H4 (cell line): Measurements from ENCODE around the gene DGCR2. TPM values are rescaled to one million over a fixed set of nuclear protein-coding genes. Genes with fewer than 3 reads are reported as not detected.
"Not testable (repeated sequence)": the region's sequence is repeated elsewhere in the genome, so short reads cannot be mapped to it uniquely, and the experiment has no call there.

Experiments used
- DNase-seq: peaks from one replicate; pipeline ENCODE4 v3.0.0-alpha.2; 2015; ENCODE audit warnings: low spot score
- total RNA-seq: library from RNA; depleted of rRNA; stranded (reverse); fragments of >200 nt; shearing (Covaris generic); gene quantifications from 2 replicates; pipeline ENCODE4 v1.2.3, GENCODE V29; 2014; rRNA removed

Gene DGCR2, protein sequence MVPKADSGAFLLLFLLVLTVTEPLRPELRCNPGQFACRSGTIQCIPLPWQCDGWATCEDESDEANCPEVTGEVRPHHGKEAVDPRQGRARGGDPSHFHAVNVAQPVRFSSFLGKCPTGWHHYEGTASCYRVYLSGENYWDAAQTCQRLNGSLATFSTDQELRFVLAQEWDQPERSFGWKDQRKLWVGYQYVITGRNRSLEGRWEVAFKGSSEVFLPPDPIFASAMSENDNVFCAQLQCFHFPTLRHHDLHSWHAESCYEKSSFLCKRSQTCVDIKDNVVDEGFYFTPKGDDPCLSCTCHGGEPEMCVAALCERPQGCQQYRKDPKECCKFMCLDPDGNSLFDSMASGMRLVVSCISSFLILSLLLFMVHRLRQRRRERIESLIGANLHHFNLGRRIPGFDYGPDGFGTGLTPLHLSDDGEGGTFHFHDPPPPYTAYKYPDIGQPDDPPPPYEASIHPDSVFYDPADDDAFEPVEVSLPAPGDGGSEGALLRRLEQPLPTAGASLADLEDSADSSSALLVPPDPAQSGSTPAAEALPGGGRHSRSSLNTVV
- total RNA-seq, result 19.1 TPM in 2 replicates

GRCh38 chr22:19122143-19122751 is at the start of gene DGCR2:
TSS of gene DGCR2 (minus strand) at chr22:19122412. CDS start at chr22:19122206, 206 bp downstream.
- peak; percentile 80 for DNase-seq

DNA sequence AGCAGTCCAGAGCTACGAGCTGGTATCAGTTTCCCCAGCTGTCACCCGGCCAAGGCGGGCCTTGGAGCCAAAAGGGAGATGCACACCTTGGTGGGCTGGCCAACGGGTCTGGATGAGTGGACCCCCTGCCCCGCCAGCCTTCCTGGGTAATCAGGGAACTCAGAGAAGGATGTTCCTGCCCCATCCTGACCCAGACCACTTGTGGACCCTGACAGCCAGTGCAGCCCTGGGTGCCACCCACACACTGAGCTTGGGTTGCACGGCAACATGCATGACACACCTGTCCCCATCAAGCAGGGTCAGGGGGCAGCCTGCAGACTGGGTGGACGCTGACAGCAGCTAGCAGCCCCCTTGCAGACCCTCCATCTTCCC is 47.7 kb upstream of the DGCR2 start:
- no peak for DNase-seq

DNA sequence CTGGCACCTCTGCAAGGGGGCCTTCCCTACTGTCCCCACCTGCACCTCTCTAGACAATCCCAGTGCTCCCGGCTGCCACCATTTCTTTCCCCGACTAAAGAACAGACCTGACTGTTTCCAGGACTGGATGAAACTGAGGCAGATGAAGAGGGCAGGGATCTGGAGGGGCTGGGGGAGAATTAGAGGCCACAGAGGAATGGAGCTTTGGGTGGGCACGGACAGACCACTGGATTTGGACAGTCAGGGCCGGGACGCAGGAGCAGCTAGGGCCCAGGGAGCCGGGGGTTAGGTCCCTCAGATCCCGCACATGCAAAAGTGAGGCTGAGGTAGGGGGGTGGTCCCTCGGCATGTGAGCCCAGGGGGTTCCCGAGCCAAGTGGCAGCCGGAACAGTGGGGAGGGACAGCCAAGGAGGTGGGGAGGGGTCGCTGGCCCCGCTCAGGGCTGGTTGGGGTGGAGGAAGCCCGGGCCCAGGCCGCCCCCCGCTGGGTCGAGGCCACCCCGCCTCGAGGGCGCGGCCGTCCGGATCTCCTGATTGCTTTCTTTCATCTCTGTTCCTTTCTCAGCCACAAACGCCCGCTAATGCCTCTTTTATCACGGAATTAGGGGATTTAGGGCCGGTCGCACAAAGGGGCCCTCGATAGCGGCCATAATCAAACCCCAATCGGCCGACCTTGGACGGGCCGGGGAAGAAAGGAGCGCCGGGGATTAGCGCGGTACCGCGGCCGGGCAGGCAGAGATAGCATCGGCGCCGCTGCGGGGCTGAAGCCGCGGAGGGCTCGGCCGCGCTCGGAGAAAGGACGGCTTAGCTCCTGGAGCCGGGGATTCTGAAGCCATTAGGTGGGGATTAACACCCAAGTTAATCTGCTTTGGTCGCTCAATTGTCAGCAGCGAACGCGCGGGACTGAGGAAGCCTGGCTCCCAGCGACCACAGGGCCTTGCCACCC is 47.1 kb upstream of the DGCR2 start:
- no peak for DNase-seq

DNA sequence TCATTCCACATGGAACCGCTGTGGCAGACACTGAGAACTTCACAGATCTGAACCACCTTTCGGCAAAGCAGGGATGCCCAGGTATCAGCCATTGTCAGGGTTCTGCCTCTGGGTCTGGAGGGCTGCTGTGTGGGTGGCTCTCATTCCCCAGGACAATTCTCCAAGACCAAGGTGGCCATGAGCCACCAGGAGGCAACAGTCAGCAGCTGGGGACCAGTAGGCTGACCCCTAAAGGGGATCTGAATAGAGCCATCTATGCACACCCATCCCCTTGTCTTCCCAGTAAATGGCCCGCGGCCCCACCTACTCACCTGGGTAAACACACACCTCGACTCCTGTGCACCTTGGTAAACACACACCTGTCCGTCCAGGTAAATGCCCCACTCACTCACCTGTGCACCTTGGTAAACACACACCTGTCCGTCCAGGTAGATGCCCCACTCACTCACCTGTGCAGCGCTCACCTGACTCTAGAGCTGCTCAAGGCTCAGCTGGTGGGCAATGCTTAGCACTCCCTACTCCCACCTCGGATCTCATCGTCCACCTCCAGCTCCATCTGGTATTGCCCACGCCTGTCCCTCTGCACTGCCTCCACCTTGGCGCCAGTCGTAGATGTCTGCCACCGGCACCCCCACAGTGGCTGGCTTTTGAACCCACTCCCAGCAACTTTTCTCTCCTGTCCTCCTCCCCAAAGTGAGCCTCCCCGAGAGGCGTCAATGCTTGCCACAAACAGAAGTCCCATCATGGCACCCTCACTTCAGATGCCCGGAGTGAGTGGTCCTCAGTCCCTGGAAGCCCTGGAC is 46.1 kb upstream of the DGCR2 start:
- DNase-seq, result no peak

DNA sequence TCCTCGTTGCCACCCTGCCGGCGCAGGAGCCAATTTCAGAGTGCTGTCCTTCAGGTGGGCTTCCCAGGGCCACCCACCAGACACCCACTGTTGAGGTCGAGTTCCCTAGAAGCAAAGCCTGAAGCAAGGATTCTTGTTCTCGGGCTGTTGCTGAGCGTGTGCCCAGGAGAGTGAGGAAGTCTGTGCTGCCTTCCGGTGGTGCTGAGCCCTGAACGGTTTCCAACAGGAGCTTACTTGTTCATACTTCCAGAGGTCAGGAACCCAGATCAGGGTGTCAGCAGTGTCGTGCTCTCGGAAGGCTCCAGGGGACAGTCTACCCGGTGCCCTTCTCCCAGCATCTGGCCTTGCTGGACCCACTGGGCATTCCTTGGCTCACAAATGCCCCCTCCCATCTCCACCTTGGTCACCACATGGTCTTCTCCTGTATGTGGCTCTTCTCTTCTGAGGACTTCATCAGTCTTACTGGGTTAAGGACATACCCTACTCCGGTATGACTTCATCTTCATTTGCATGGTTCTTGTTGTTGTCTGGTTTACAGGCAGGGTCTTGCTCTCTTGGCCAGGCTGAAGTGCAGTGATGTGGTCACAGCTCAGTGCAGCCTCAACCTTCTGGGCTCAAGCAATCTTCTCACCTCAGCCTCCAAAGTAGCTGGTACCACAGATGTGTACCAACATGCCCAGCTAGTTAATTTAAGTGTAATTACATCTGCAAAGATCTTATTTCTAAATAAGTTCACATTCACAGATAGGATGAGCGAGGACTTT is 45.1 kb upstream of the DGCR2 start:
- DNase-seq, result no peak

- DNase-seq, result no peak
Observed at GRCh38 chr22:19166421-19166820, 44.2 kb upstream of the DGCR2 start.

- no peak for DNase-seq
Observed at GRCh38 chr22:19164425-19164824, 42.2 kb upstream of the DGCR2 start.

DNA sequence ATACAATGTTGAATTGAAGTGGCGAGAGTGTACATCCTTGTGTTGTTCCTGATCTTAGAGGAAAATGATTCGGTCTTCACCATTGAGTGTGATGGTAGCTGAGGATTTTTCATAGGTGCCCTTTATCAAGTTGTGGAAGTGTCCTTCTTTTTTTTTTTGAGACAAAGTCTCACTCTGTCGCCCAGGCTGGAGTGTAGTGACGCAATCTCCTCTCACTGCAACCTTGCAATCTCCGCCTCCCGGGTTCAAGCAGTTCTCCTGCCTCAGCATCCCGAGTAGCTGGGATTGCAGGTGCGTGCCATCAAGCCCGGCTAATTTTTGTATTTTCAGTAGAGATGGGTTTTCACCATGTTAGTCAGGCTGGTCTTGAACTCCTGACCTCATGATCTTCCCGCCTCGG is 36.4 kb upstream of the DGCR2 start:
- DNase-seq, result not testable (repeated sequence)

- not testable (repeated sequence) for DNase-seq
Observed at GRCh38 chr22:19156109-19156508, 33.9 kb upstream of the DGCR2 start.

GRCh38 chr22:19152942-19153883 is 31.0 kb upstream of the DGCR2 start:
- DNase-seq, result no peak

GRCh38 chr22:19151329-19152191 is 29.3 kb upstream of the DGCR2 start:
- no peak for DNase-seq

DNA sequence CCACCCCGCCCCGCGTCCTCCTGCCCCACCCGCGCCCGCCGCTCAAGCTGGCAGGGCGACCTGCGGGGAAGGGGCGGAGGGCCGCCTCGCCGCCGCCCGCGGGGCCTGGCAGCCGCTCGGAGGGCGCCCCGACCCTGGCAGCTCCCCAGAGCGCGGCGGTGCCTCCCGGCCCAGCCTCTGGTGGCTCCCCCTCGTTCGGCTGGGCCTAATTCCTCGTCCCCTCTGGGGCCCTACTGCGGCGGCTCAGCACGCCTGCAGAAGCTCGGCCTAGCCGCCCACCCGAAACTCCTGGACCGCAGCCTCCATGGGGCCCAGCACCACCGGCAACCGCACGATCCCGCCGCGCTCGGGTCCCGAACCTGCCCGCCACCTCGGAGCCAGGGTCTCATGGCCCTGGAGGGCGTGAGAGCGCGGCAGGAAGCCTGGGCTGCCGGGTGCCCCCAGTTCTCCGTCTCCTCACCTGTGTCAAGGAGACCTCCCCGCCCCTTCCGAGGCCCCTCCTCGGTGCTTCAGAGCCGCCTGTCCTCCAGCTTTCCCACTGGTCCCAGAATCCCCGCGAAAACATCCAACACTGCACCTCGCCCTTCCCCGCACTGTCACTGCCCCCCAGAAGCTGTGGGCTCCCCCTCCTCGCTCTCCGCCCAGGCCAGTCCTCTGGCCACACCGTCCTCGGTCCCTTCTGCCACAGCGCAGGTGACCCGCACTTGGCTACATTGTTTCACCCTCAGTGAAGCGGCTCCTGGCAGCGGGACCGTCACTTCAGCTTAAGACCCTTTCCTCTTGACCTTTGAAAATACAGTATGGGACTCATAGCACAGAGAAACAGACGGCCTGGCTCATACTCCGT is 28.5 kb upstream of the DGCR2 start:
- DNase-seq, result no peak

DNA sequence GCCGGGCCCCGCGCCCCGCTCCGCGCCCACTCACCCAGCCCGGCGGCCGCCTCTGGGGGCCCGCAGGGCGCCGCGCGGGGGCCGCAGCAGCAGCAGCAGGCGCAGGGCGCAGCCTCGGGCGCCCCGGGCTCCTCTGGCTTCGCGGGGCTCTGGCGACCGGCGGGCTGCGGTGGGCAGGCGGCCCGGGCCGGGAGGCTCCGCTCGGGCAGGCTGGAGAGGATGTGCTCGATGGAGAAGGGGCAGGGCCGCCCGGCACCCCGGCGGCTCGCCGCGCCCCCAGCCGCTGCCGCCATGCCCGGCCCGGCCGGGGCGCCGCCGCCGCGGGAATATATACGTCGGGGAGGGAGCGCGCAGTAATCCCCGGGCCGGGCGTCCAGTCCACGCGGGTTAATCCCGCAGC is 27.8 kb upstream of the DGCR2 start, which contains the start of gene GSC2:
GSC2 (minus strand) TSS at position 302 of the 400 bp plus-strand sequence; CDS start at position 293, 9 bp downstream.
- DNase-seq, result no peak

DNA sequence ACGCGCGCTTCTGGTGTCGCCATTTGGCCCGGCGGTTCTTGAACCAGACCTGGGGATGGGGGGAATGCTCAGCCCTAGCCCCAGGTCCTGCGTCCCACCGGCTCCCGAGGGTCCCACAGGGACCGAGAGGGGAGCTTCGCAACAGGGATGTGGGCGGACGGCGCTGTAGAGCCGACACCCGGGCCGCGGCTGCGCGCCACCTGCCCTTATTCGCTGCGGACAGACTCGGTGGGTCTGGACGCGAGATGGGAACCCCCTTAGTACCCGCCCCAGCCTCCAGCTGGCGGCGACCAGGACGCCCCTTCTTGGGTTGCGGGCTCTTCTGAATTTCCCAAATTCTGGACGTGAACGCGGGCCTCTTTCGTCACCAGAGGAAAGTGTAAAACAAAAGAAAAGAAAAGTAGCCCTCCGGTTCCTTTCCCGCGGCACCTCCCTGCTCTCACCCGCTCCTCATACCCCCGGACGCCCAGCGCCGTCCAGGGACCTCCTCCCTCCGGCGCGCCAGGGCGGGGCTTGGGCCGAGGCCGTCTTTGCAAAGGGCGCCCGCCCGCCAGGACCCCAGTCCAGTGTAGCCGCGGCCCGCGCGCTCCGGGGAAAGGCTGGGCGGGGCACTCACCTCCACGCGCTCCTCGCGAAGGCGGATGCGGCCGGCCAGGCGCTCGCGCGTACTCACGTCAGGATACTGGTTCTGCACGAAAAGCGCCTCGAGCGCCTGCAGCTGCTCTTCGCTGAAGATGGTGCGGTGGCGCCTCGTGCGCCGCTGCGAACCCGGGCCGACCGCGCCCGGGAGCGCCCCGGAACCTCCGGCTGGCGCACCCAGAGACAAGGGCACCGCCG is 27.1 kb upstream of the DGCR2 start:
- no peak for DNase-seq

- DNase-seq, result no peak
Observed at GRCh38 chr22:19148417-19149046, 26.3 kb upstream of the DGCR2 start.
